GM12873 (cell line): ENCODE measurements around the gene CTNNA3.

ENCODE experiments used
- CTCF ChIP-seq: IDR thresholded peaks from 2 replicates; pipeline ENCODE4 v1.5.1; 2012; ENCODE audit warnings: low read depth, mild to moderate bottlenecking, moderate library complexity, low read length, control low read depth; ENCODE audit not compliant: insufficient read depth; ENCODE audit errors: missing control alignments

CTNNA3 gene

DNA sequence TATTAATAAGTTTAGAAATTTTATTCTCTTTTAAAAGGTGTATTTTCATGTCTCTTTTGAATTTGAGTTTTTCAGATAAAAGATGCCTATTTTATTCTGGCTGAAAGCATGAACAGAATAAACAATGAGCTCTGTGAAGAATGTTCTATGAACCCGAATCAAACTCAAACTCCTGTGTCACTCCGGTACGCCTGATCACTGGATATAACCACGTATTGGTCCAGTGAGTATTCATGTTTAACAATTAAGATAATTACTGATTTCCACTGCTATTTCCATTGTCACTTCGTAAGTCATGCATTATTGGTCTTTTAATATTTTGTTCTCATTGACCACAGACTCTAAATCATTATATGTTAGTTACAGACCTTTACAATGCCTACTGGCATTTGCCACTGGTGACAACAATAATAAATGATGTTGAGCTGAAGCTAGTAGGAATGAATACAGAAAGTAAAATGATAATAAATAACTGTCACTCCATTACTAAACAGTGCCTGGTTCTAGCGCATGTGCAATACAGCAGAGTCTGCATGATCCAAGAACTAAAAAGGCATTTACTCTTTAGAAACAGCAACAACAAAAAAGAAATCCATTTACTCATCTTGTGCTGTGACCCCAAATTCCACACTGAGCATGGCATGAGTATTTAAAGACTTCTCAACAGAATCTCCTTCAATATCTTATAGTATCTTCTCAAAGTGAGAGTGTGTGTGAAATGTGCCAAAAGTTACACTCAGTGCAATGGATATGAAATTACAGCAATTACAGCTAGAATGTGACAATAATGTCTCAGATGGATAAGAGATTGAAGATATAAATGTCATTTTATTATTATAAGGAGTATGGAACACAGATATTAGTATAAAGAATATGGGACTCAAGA, 1597.2 kb downstream of the CTNNA3 start:
- no peak for TF ChIP-seq CTCF

DNA sequence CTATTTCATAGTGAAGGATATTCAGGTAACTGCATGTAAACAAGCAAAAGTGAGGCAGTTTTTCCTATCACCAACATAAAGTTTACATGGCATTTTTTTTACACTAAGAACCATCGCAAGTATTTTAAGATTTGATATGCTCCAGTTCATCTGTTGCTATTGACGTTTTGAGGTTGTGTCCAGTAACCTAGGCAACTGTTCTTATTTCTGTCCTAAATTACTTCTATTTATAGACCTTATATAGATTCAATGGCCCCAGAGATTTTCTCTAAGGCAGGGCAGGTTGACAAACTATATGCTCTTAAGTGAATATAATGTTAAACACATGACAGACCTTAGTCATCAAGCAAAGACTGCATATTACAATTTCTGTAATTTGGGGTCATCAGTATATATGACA, 1600.4 kb downstream of the CTNNA3 start:
- TF ChIP-seq CTCF: no peak

- TF ChIP-seq CTCF: no peak
These were observed 1610.1 kb downstream of the CTNNA3 start for GRCh38 chr10:66085906-66086305.

GRCh38 chr10:66071907-66072306, 1624.1 kb downstream of the CTNNA3 start:
- no peak for TF ChIP-seq CTCF

DNA sequence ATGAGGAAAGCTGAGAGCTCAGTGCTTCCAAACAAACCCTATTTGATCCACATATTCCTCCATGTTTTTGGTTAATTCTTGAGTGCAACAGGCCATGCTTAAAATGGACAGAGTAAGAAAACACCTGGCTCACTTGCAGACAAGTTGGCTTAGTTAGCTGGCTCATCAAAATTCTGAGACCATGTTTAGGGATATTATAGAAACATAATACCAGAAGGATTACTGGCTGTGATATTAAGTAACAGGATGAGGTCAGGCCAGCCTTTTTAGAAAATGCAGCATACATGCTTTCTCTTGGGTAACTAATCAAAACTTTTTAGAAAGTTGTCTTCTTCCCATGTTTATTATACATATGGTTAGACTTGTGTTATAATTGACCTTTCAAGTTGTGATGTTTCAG, 1637.4 kb downstream of the CTNNA3 start:
- TF ChIP-seq CTCF: no peak

DNA sequence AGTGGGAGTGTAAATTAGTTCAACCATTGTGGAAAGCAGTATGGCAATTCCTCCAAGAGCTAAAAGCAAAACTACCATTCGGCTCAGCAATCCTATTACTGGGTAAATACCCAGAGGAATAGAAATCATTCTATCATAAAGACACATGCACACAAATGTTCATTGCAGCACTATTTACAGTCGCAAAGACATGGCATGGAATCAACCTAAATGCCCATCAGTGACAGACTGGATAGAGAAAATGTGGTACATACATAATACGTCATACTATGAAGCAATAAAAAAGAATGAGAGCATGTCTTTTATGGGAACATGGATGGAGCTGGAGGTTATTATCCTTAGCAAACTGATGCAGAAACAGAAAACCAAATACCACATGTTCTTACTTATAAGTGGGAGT, 1646.7 kb downstream of the CTNNA3 start:
- TF ChIP-seq CTCF: no peak

DNA sequence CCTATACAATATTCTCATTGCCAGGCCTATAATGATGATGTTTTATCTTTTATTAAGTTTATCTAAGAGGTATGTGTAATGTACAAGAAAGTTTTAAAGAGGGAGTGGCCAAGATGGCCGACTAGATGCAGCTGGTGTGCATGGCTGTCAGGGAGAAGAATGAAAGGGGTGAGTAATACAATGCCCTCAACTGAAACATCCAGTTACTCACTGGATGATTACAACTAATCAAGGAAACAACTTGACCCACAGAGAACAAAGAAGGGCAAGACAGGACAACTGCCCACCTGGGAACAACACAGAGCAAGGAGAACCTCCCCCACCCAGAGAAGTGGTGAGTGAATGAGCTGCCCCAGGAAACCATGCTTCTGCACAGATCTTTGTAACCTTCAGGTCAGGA, 1650.1 kb downstream of the CTNNA3 start:
- no peak for TF ChIP-seq CTCF
